H9 (cell line): ENCODE results near the gene GLDC. TPM values are rescaled to one million over a fixed set of nuclear protein-coding genes. Genes with fewer than 3 reads are reported as not detected.

Experiments
- DNase-seq: peaks from one replicate; pipeline ENCODE4 v3.0.0-alpha.2; 2017
- H2AFZ ChIP-seq: one replicate; pipeline ENCODE4 v1.6.1; 2013; ENCODE audit warnings: mild to moderate bottlenecking, low read length, control low read depth, moderate library complexity
- H2AK5ac ChIP-seq: 2 replicates; pipeline ENCODE4 v1.6.1; 2013; ENCODE audit warnings: low read length, control low read depth, mixed read lengths; ENCODE audit not compliant: insufficient read length
- H2BK120ac ChIP-seq: one replicate; pipeline ENCODE4 v1.6.1; 2013; ENCODE audit warnings: low read depth, mild to moderate bottlenecking, low read length, control low read depth, inconsistent platforms; ENCODE audit not compliant: poor library complexity, severe bottlenecking
- H2BK12ac ChIP-seq: 2 replicates; pipeline ENCODE4 v1.6.1; 2013; ENCODE audit warnings: low read length, control low read depth, mixed read lengths, low read depth; ENCODE audit not compliant: insufficient read length
- H2BK15ac ChIP-seq: 2 replicates; pipeline ENCODE4 v1.6.1; 2013; ENCODE audit warnings: low read depth, low read length, control low read depth
- H2BK20ac ChIP-seq: one replicate; pipeline ENCODE4 v1.6.1; 2013; ENCODE audit warnings: low read depth, mild to moderate bottlenecking, low read length, control low read depth, inconsistent platforms; ENCODE audit not compliant: poor library complexity, severe bottlenecking
- H2BK5ac ChIP-seq: 2 replicates; pipeline ENCODE4 v1.6.1; 2013; ENCODE audit warnings: low read length, control low read depth, mixed read lengths; ENCODE audit not compliant: insufficient read length
- H3K14ac ChIP-seq: 2 replicates; pipeline ENCODE4 v1.6.1; 2013; ENCODE audit warnings: low read length, control low read depth; ENCODE audit not compliant: insufficient read depth
- H3K18ac ChIP-seq: 2 replicates; pipeline ENCODE4 v1.6.1; 2013; ENCODE audit warnings: low read depth, mild to moderate bottlenecking, mixed read lengths, low read length, control low read depth; ENCODE audit not compliant: insufficient read length
- H3K23ac ChIP-seq: 2 replicates; pipeline ENCODE4 v1.6.1; 2013; ENCODE audit warnings: low read length, control low read depth, mixed read lengths, low read depth; ENCODE audit not compliant: insufficient read length
- H3K23me2 ChIP-seq: 2 replicates; pipeline ENCODE4 v1.6.1; 2013; ENCODE audit warnings: low read depth, mild to moderate bottlenecking, mixed read lengths, low read length, control low read depth; ENCODE audit not compliant: insufficient read length, poor library complexity, severe bottlenecking
- H3K27ac ChIP-seq: 2 replicates; pipeline ENCODE4 v1.5.1; 2013; ENCODE audit warnings: low read length, control low read depth, mixed read lengths, low read depth; ENCODE audit not compliant: insufficient read length
- H3K27me3 ChIP-seq: 2 replicates; pipeline ENCODE4 v1.6.1; 2013; ENCODE audit warnings: low read length, control low read depth, inconsistent platforms; ENCODE audit not compliant: insufficient read depth
- H3K4ac ChIP-seq: 2 replicates; pipeline ENCODE4 v1.6.1; 2013; ENCODE audit warnings: low read depth, mild to moderate bottlenecking, control low read depth, inconsistent platforms, low read length, moderate library complexity
- H3K4me1 ChIP-seq: 2 replicates; pipeline ENCODE4 v1.6.1; 2013; ENCODE audit warnings: low read length, control low read depth, inconsistent platforms; ENCODE audit not compliant: insufficient read depth
- H3K4me2 ChIP-seq: 2 replicates; pipeline ENCODE4 v1.6.1; 2013; ENCODE audit warnings: low read length, control low read depth, mixed read lengths; ENCODE audit not compliant: insufficient read length, insufficient read depth
- H3K56ac ChIP-seq: 2 replicates; pipeline ENCODE4 v1.6.1; 2013; ENCODE audit warnings: low read depth, mild to moderate bottlenecking, mixed read lengths, low read length, control low read depth; ENCODE audit not compliant: insufficient read length
- H3K79me1 ChIP-seq: 2 replicates; pipeline ENCODE4 v1.6.1; 2013; ENCODE audit warnings: low read depth, mild to moderate bottlenecking, moderate library complexity, low read length, control low read depth, inconsistent platforms; ENCODE audit not compliant: insufficient read depth, poor library complexity, severe bottlenecking
- H3K79me2 ChIP-seq: 2 replicates; pipeline ENCODE4 v1.6.1; 2013; ENCODE audit warnings: low read length, control low read depth, inconsistent platforms; ENCODE audit not compliant: insufficient read depth
- H3K9ac ChIP-seq: 2 replicates; pipeline ENCODE4 v1.6.1; 2013; ENCODE audit warnings: low read length, control low read depth, mixed read lengths; ENCODE audit not compliant: insufficient read length; ENCODE audit errors: extremely low read depth
- H3K9me3 ChIP-seq: one replicate; pipeline ENCODE4 v1.6.1; 2013; ENCODE audit warnings: low read depth, low read length, inconsistent platforms; ENCODE audit not compliant: control insufficient read depth
- H3T11ph ChIP-seq: one replicate; pipeline ENCODE4 v1.6.1; 2013; ENCODE audit warnings: mild to moderate bottlenecking, low read length, control low read depth, inconsistent platforms
- H4K20me1 ChIP-seq: one replicate; pipeline ENCODE4 v1.6.1; 2013; ENCODE audit not compliant: control insufficient read depth, insufficient read length, insufficient read depth
- H4K5ac ChIP-seq: 2 replicates; pipeline ENCODE4 v1.6.1; 2013; ENCODE audit warnings: low read depth, mild to moderate bottlenecking, mixed read lengths, low read length, control low read depth; ENCODE audit not compliant: insufficient read length
- H4K8ac ChIP-seq: replicated peaks from 2 replicates; pipeline ENCODE4 v1.6.1; 2013; ENCODE audit warnings: low read length, control low read depth, mixed read lengths, low read depth; ENCODE audit not compliant: insufficient read length
- H4K91ac ChIP-seq: 2 replicates; pipeline ENCODE4 v1.6.1; 2013; ENCODE audit warnings: low read depth, mild to moderate bottlenecking, moderate library complexity, mixed read lengths, low read length, control low read depth; ENCODE audit not compliant: insufficient read length
- H3K27ac Mint-ChIP-seq, 3 experiments: 2 replicates in 2 of 3; 3 replicates in 1 of 3; pipeline ENCODE4 v1.8.0; 2020 to 2021; ENCODE audit warnings: mixed read lengths in 3 of 3, mild to moderate bottlenecking in 1 of 3, moderate library complexity in 1 of 3
- H3K27me3 Mint-ChIP-seq: 2 replicates; pipeline ENCODE4 v1.8.0; 2021; ENCODE audit warnings: low read depth, mild to moderate bottlenecking, moderate library complexity, mixed read lengths
- H3K36me3 Mint-ChIP-seq, 3 experiments: 2 replicates in 2 of 3; 3 replicates in 1 of 3; pipeline ENCODE4 v1.8.0; 2020 to 2021; ENCODE audit warnings: low read depth in 3 of 3, mixed read lengths in 3 of 3; ENCODE audit not compliant: insufficient read depth in 1 of 3
- H3K4me1 Mint-ChIP-seq, 2 experiments: 2 replicates each; pipeline ENCODE4 v1.8.0; 2020; ENCODE audit warnings: mixed read lengths in 2 of 2
- H3K4me3 Mint-ChIP-seq, 2 experiments: 2 replicates in 1 of 2; 3 replicates in 1 of 2; pipeline ENCODE4 v1.8.0; 2020 to 2021; ENCODE audit warnings: mild to moderate bottlenecking in 2 of 2, mixed read lengths in 2 of 2, moderate library complexity in 1 of 2
- H3K9me3 Mint-ChIP-seq, 2 experiments: 2 replicates in 1 of 2; 3 replicates in 1 of 2; pipeline ENCODE4 v1.8.0; 2020; ENCODE audit warnings: mild to moderate bottlenecking in 2 of 2, mixed read lengths in 2 of 2, moderate library complexity in 1 of 2
- CTCF ChIP-seq: fragments of 200-600 bp; sonication (generic); conservative IDR thresholded peaks from 3 replicates; pipeline ENCODE4 v1.8.0; 2021; ENCODE audit warnings: antibody characterized with exemption, mild to moderate bottlenecking
- WGBS: extraction: QIAGEN DNeasy Blood & Tissue Kit; methylation state at CpG from one replicate; pipeline ENCODE4 v1.1.7; 2013; ENCODE audit warnings: missing lambda C conversion rate, low lambda C conversion rate, mixed read lengths; ENCODE audit not compliant: insufficient read length; ENCODE audit errors: extremely low coverage; 5-methylcytosine and 5-hydroxymethylcytosine counted together
- long read RNA-seq: library from polyadenylated mRNA; unstranded; transcript quantifications from one replicate; pipeline ENCODE4 v2.0.0, GENCODE V29; 2020
- total RNA-seq: library from RNA; stranded (reverse); gene quantifications from 2 replicates; pipeline ENCODE4 v1.2.1, GENCODE V29; 2021

Gene GLDC
- total RNA-seq: 74.4 and 74.6 TPM in 2 replicates
- long read RNA-seq, transcript GLDC-201 (25 exons, 3,900 nt): major isoform, 7 of 25 reads
- long read RNA-seq, partial matches to known transcripts: 12 of 25 reads
- long read RNA-seq, other reads (novel, unspliced or antisense): 5 of 25 reads

- Histone ChIP-seq H2BK5ac (no peak within 1 kb of the TSS), H2BK15ac (no peak within 1 kb of the TSS), H3K4me1 (peaks cover 10% of the 10 kb centered on the region), H2BK120ac (no peak within 1 kb of the TSS), H3K14ac (peak within 1 kb of the TSS; percentile 81), H3K23me2 (peaks cover 15% of the 10 kb centered on the region), H4K8ac (no peak within 1 kb of the TSS), H2AFZ (no peak within 1 kb of the TSS), H3K18ac (peak within 1 kb of the TSS; percentile 81), H4K5ac (peak within 1 kb of the TSS; percentile 75), H2BK20ac (no peak within 1 kb of the TSS), H3K9ac (peak within 1 kb of the TSS; percentile 85), H3K79me1 (peaks cover 7% of the 10 kb centered on the region), H3K4me2 (peak within 1 kb of the TSS; percentile 59), H3K23ac (no peak within 1 kb of the TSS), H4K91ac (no peak within 1 kb of the TSS), H4K20me1 (no peaks in the 10 kb centered on the region), H3K9me3 (no peaks in the 10 kb centered on the region), H3T11ph (no peak within 1 kb of the TSS), H3K56ac (no peak within 1 kb of the TSS), H3K4ac (no peak within 1 kb of the TSS), H2AK5ac (no peak within 1 kb of the TSS), H3K27ac (no peak within 1 kb of the TSS), H2BK12ac (no peak within 1 kb of the TSS), H3K79me2 (peaks cover 36% of the 10 kb centered on the region; the same call in 1 of the 2 replicates), H3K27me3 (no peaks in the 10 kb centered on the region)
- peaks cover 11% of the 10 kb centered on the region for H3K27me3 Mint-ChIP-seq
- H3K4me3 Mint-ChIP-seq: peak within 1 kb of the TSS; percentile 83 to 95
- H3K4me1 Mint-ChIP-seq: peaks cover 43 to 44% of the 10 kb centered on the region in 2 experiments
- no peak for TF ChIP-seq CTCF
- DNase-seq: peak; percentile 94
- peaks cover 18 to 40% (median 31%) of the 10 kb centered on the region in 3 experiments for H3K36me3 Mint-ChIP-seq
- no peaks in the 10 kb centered on the region for H3K9me3 Mint-ChIP-seq
- no CpG with 5 or more reads among the region's 68 CpGs for WGBS
- H3K27ac Mint-ChIP-seq: peak within 1 kb of the TSS in 2 of 3 experiments; percentile 70 to 87; a peak in 6 of 7 replicates
Measured at GRCh38 chr9:6645355-6646292, at the start of gene GLDC. Gene GLDC (minus strand): TSS chr9:6645729. CDS start chr9:6645499, 230 bp downstream.
